Ovary (tissue), 3 donors: ENCODE data around the gene ADAM11.

Source experiments
- POLR2A ChIP-seq: fragments of 450-650 bp; IDR thresholded peaks from one replicate; pipeline ENCODE4 v1.6.1; 2017; ENCODE audit warnings: antibody characterized with exemption, mild to moderate bottlenecking, moderate library complexity
- TF ChIP-seq, protein P1 (sequence below), 3 donors: fragments of 450-650 bp in 2 of 3; fragments of 200-600 bp in 1 of 3; IDR thresholded peaks; one replicate each; pipeline versions ENCODE4 v1.5.1 to v1.8.0; 2016 to 2022; ENCODE audit warnings: antibody characterized with exemption in 3 of 3, mild to moderate bottlenecking in 1 of 3
- donor health status: DM: no; HTN: no; CAD: no.

DNA sequence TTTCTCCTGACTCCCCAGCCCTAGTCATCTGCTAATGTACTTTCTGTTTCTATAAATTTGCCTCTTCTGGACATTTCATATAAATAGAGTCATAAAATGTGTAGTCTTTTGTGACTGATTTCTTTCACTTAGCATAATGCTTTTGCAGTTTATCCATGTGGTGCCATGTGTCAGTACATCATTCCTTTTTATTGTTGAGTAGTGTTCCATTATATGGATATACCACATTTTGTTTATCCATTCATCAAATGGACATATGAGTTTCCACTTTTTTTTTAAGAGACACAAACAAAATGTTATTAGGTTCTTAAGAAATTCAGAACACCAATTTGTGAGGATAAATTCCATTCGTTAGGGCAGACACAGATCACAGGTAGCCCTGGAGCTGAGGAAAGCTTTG, 39.3 kb upstream of the ADAM11 start:
- TF ChIP-seq, protein P1, sequence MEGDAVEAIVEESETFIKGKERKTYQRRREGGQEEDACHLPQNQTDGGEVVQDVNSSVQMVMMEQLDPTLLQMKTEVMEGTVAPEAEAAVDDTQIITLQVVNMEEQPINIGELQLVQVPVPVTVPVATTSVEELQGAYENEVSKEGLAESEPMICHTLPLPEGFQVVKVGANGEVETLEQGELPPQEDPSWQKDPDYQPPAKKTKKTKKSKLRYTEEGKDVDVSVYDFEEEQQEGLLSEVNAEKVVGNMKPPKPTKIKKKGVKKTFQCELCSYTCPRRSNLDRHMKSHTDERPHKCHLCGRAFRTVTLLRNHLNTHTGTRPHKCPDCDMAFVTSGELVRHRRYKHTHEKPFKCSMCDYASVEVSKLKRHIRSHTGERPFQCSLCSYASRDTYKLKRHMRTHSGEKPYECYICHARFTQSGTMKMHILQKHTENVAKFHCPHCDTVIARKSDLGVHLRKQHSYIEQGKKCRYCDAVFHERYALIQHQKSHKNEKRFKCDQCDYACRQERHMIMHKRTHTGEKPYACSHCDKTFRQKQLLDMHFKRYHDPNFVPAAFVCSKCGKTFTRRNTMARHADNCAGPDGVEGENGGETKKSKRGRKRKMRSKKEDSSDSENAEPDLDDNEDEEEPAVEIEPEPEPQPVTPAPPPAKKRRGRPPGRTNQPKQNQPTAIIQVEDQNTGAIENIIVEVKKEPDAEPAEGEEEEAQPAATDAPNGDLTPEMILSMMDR (IDR thresholded peaks at IDR 0.05) = no peak
- no peak for TF ChIP-seq POLR2A
